GM18526 (cell line): Measurements from ENCODE around the gene EIF4E3.

Experiments used
- POLR2A ChIP-seq: IDR thresholded peaks from 3 replicates; pipeline ENCODE4 v1.6.1; 2011; ENCODE audit not compliant: insufficient read length; ENCODE audit errors: extremely low read depth

The EIF4E3 gene

GRCh38 chr3:71649757-71650156 is 75.4 kb downstream of the EIF4E3 start:
- TF ChIP-seq POLR2A: no peak

GRCh38 chr3:71647751-71648150 is 77.5 kb downstream of the EIF4E3 start:
- TF ChIP-seq POLR2A: no peak

GRCh38 chr3:71646971-71647370 is 78.2 kb downstream of the EIF4E3 start:
- TF ChIP-seq POLR2A: no peak

- no peak for TF ChIP-seq POLR2A
Measured at GRCh38 chr3:71645140-71645539, 80.1 kb downstream of the EIF4E3 start.

- TF ChIP-seq POLR2A: no peak
Measured at GRCh38 chr3:71641674-71642073, 83.5 kb downstream of the EIF4E3 start.

- TF ChIP-seq POLR2A: no peak
Measured at GRCh38 chr3:71640331-71640983, 84.7 kb downstream of the EIF4E3 start.

GRCh38 chr3:71636482-71636881 is 88.7 kb downstream of the EIF4E3 start:
- no peak for TF ChIP-seq POLR2A

GRCh38 chr3:71636001-71636400 is 89.2 kb downstream of the EIF4E3 start:
- no peak for TF ChIP-seq POLR2A

- no peak for TF ChIP-seq POLR2A
Measured at GRCh38 chr3:71634671-71635070, 90.5 kb downstream of the EIF4E3 start.

- TF ChIP-seq POLR2A: no peak
Measured at GRCh38 chr3:71629711-71630110, 95.5 kb downstream of the EIF4E3 start.

GRCh38 chr3:71629289-71629688 is 95.9 kb downstream of the EIF4E3 start:
- TF ChIP-seq POLR2A: no peak

- TF ChIP-seq POLR2A: no peak
Measured at GRCh38 chr3:71628522-71628921, 96.7 kb downstream of the EIF4E3 start.

GRCh38 chr3:71625676-71626075 is 99.5 kb downstream of the EIF4E3 start:
- TF ChIP-seq POLR2A: no peak
